ENCODE data around the gene LNPEP. TPM values are rescaled to one million over a fixed set of nuclear protein-coding genes. Genes with fewer than 3 reads are reported as not detected.

The LNPEP gene
- total RNA-seq, 1 experiment from 2014 or later = 6.4 TPM

GRCh38 chr5:96999856-97000255 lies 64.0 kb downstream of the LNPEP start:
- H3K4me3 Mint-ChIP-seq = no peak overlapping the region
- no peaks in the 10 kb centered on the region for H3K36me3 Mint-ChIP-seq
- TF ChIP-seq ZNF396 (CRISPR knock-in tag; IDR thresholded peaks at IDR 0.05; ENCODE audit: borderline replicate concordance) (no peak), NFYB (CRISPR knock-in tag; conservative IDR thresholded peaks at IDR 0.05; ENCODE audit: low read depth) (no peak), NR1H2 (CRISPR knock-in tag; IDR thresholded peaks at IDR 0.05) (no peak), KAT7 (CRISPR knock-in tag; IDR thresholded peaks at IDR 0.05; ENCODE audit: borderline replicate concordance) (no peak), ZNF219 (CRISPR knock-in tag; IDR thresholded peaks at IDR 0.05; ENCODE audit: borderline replicate concordance) (no peak)
- no peaks in the 10 kb centered on the region for H3K4me1 Mint-ChIP-seq
- H3K27ac Mint-ChIP-seq = no peak overlapping the region
- POLR2A ChIA-PET = no interaction called here
- ATAC-seq (no peak), DNase-seq (ENCODE audit: low spot score) (no peak)
- no peaks in the 10 kb centered on the region for H3K27me3 Mint-ChIP-seq (ENCODE audit: low read depth)
- H3K9me3 Mint-ChIP-seq = no peaks in the 10 kb centered on the region
- CTCF ChIA-PET = interaction anchor here (4.0 kb wide), 1 partner anchor 141 kb away, joined by 70 read pairs; the partner anchor contains the start of gene LIX1

DNA sequence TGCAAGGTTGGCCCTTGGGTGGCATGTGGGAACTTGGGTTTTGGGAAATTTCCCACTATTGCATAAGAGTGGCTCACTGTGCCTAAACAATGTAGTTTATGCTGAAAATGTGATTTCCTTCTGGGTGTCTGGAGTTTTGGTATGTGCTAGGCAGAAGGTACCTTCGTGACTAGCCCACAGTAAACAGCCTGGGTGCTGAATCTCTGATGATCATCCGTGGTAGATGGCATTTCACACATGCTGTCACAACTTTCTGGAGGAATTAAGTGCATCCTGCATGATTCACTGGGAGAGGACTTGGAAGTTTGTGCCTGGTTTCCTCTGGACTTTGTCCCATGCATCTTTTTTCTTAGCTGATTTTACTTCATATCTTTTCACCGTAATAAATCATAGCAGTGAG lies 64.5 kb downstream of the LNPEP start:
- no peaks in the 10 kb centered on the region for H3K36me3 Mint-ChIP-seq
- ATAC-seq = no peak
- CTCF ChIA-PET = no interaction called here
- H3K4me1 Mint-ChIP-seq = no peaks in the 10 kb centered on the region
- no peak overlapping the region for H3K4me3 Mint-ChIP-seq
- POLR2A ChIA-PET = no interaction called here
- no peaks in the 10 kb centered on the region for H3K9me3 Mint-ChIP-seq
- no peak overlapping the region for H3K27ac Mint-ChIP-seq
- H3K27me3 Mint-ChIP-seq (ENCODE audit: low read depth) = no peaks in the 10 kb centered on the region
- DNase-seq (ENCODE audit: low spot score) = no peak
- TF ChIP-seq GABPB1 (CRISPR knock-in tag; IDR thresholded peaks at IDR 0.05) = no peak
- TF ChIP-seq ZNF121 (CRISPR knock-in tag; IDR thresholded peaks at IDR 0.05) = no peak
- TF ChIP-seq FOXP1 (CRISPR knock-in tag; IDR thresholded peaks at IDR 0.05; ENCODE audit: borderline replicate concordance) = no peak
- TF ChIP-seq FOXP4 (CRISPR knock-in tag; IDR thresholded peaks at IDR 0.05) = no peak
- TF ChIP-seq JAZF1 (CRISPR knock-in tag; IDR thresholded peaks at IDR 0.05) = no peak
- TF ChIP-seq, protein P1, sequence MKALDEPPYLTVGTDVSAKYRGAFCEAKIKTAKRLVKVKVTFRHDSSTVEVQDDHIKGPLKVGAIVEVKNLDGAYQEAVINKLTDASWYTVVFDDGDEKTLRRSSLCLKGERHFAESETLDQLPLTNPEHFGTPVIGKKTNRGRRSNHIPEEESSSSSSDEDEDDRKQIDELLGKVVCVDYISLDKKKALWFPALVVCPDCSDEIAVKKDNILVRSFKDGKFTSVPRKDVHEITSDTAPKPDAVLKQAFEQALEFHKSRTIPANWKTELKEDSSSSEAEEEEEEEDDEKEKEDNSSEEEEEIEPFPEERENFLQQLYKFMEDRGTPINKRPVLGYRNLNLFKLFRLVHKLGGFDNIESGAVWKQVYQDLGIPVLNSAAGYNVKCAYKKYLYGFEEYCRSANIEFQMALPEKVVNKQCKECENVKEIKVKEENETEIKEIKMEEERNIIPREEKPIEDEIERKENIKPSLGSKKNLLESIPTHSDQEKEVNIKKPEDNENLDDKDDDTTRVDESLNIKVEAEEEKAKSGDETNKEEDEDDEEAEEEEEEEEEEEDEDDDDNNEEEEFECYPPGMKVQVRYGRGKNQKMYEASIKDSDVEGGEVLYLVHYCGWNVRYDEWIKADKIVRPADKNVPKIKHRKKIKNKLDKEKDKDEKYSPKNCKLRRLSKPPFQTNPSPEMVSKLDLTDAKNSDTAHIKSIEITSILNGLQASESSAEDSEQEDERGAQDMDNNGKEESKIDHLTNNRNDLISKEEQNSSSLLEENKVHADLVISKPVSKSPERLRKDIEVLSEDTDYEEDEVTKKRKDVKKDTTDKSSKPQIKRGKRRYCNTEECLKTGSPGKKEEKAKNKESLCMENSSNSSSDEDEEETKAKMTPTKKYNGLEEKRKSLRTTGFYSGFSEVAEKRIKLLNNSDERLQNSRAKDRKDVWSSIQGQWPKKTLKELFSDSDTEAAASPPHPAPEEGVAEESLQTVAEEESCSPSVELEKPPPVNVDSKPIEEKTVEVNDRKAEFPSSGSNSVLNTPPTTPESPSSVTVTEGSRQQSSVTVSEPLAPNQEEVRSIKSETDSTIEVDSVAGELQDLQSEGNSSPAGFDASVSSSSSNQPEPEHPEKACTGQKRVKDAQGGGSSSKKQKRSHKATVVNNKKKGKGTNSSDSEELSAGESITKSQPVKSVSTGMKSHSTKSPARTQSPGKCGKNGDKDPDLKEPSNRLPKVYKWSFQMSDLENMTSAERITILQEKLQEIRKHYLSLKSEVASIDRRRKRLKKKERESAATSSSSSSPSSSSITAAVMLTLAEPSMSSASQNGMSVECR (CRISPR knock-in tag; IDR thresholded peaks at IDR 0.05; ENCODE audit: borderline replicate concordance) = no peak
- TF ChIP-seq ZNF512 (CRISPR knock-in tag; IDR thresholded peaks at IDR 0.05; ENCODE audit: borderline replicate concordance) = no peak
- no peak for TF ChIP-seq GTF2I (CRISPR knock-in tag; conservative IDR thresholded peaks at IDR 0.05)
- TF ChIP-seq SP1 (CRISPR knock-in tag; conservative IDR thresholded peaks at IDR 0.05) = no peak
- TF ChIP-seq, protein P2, sequence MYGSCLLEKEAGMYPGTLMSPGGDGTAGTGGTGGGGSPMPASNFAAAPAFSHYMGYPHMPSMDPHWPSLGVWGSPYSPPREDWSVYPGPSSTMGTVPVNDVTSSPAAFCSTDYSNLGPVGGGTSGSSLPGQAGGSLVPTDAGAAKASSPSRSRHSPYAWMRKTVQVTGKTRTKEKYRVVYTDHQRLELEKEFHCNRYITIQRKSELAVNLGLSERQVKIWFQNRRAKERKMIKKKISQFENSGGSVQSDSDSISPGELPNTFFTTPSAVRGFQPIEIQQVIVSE (CRISPR knock-in tag; IDR thresholded peaks at IDR 0.05; ENCODE audit: borderline replicate concordance) = no peak
- TF ChIP-seq, protein P3, sequence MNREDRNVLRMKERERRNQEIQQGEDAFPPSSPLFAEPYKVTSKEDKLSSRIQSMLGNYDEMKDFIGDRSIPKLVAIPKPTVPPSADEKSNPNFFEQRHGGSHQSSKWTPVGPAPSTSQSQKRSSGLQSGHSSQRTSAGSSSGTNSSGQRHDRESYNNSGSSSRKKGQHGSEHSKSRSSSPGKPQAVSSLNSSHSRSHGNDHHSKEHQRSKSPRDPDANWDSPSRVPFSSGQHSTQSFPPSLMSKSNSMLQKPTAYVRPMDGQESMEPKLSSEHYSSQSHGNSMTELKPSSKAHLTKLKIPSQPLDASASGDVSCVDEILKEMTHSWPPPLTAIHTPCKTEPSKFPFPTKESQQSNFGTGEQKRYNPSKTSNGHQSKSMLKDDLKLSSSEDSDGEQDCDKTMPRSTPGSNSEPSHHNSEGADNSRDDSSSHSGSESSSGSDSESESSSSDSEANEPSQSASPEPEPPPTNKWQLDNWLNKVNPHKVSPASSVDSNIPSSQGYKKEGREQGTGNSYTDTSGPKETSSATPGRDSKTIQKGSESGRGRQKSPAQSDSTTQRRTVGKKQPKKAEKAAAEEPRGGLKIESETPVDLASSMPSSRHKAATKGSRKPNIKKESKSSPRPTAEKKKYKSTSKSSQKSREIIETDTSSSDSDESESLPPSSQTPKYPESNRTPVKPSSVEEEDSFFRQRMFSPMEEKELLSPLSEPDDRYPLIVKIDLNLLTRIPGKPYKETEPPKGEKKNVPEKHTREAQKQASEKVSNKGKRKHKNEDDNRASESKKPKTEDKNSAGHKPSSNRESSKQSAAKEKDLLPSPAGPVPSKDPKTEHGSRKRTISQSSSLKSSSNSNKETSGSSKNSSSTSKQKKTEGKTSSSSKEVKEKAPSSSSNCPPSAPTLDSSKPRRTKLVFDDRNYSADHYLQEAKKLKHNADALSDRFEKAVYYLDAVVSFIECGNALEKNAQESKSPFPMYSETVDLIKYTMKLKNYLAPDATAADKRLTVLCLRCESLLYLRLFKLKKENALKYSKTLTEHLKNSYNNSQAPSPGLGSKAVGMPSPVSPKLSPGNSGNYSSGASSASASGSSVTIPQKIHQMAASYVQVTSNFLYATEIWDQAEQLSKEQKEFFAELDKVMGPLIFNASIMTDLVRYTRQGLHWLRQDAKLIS (CRISPR knock-in tag; IDR thresholded peaks at IDR 0.05; ENCODE audit: borderline replicate concordance) = no peak
- no peak for TF ChIP-seq NR1H2 (CRISPR knock-in tag; IDR thresholded peaks at IDR 0.05)
- no peak for TF ChIP-seq ZBTB21 (CRISPR knock-in tag; IDR thresholded peaks at IDR 0.05; ENCODE audit: borderline replicate concordance)
- no peak for TF ChIP-seq RELA (CRISPR knock-in tag; IDR thresholded peaks at IDR 0.05; ENCODE audit: borderline replicate concordance)
- TF ChIP-seq ATF2 (CRISPR knock-in tag; IDR thresholded peaks at IDR 0.05; ENCODE audit: borderline replicate concordance, low read depth) = no peak
- no peak for TF ChIP-seq TEAD1 (CRISPR knock-in tag; IDR thresholded peaks at IDR 0.05)

Measured in WTC11 (cell line).